Measurements from ENCODE around the gene SIRT7.

DNA sequence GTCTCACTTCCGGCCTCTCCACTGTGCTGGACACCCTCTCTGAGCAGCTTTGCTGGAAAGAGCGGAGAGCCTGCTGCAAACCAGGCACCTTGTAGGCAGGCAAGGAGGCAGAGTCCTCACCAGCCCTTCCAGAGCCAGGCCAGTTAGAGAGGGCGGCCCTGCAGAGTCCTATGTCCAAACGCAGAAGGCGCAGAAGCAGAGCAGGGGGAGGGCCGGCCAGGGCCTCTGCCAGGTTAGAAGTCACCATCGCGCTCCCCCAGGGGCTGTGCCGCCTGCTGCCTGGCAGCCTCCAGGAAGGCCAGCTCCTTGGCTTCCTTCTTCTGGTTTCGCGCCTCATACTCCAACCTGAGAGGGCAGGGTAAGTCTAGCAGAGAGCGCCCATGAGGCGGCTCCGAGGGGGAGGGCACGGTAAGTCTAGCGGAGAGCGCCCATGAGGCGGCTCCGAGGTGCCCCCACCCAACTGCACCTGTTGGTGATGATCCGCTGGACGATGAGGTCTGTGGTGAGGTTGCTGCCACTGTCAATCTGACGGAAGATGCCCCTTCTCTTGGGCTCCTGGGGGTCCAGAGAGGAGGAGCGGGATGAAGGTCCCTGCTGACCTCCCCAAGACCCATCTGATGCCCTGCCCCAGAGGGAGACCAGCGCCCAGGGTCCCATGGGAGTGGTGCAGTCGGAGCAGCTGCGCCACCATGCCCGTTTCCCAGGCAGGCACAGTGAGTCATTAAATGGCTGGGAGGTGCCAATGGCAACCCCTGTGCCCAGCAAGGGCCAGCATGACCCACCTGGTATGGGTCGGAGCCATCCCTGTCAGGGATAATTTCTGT lies 13.2 kb downstream of the SIRT7 start:
- TF ChIP-seq, protein P1, sequence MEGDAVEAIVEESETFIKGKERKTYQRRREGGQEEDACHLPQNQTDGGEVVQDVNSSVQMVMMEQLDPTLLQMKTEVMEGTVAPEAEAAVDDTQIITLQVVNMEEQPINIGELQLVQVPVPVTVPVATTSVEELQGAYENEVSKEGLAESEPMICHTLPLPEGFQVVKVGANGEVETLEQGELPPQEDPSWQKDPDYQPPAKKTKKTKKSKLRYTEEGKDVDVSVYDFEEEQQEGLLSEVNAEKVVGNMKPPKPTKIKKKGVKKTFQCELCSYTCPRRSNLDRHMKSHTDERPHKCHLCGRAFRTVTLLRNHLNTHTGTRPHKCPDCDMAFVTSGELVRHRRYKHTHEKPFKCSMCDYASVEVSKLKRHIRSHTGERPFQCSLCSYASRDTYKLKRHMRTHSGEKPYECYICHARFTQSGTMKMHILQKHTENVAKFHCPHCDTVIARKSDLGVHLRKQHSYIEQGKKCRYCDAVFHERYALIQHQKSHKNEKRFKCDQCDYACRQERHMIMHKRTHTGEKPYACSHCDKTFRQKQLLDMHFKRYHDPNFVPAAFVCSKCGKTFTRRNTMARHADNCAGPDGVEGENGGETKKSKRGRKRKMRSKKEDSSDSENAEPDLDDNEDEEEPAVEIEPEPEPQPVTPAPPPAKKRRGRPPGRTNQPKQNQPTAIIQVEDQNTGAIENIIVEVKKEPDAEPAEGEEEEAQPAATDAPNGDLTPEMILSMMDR (IDR thresholded peaks at IDR 0.05): no peak
- no peak for TF ChIP-seq POLR2AphosphoS5 (IDR thresholded peaks at IDR 0.05)
- no peak for TF ChIP-seq POLR2A (IDR thresholded peaks at IDR 0.05)
- TF ChIP-seq EP300 (IDR thresholded peaks at IDR 0.05): no peak

Measured in upper lobe of left lung (tissue), 4 donors.